ENCODE measurements around the gene PTMS.

- TF ChIP-seq, protein P1, sequence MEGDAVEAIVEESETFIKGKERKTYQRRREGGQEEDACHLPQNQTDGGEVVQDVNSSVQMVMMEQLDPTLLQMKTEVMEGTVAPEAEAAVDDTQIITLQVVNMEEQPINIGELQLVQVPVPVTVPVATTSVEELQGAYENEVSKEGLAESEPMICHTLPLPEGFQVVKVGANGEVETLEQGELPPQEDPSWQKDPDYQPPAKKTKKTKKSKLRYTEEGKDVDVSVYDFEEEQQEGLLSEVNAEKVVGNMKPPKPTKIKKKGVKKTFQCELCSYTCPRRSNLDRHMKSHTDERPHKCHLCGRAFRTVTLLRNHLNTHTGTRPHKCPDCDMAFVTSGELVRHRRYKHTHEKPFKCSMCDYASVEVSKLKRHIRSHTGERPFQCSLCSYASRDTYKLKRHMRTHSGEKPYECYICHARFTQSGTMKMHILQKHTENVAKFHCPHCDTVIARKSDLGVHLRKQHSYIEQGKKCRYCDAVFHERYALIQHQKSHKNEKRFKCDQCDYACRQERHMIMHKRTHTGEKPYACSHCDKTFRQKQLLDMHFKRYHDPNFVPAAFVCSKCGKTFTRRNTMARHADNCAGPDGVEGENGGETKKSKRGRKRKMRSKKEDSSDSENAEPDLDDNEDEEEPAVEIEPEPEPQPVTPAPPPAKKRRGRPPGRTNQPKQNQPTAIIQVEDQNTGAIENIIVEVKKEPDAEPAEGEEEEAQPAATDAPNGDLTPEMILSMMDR (conservative IDR thresholded peaks at IDR 0.05; ENCODE audit: low read depth in 2 of 2): no peak
- TF ChIP-seq JUNB (IDR thresholded peaks at IDR 0.05; ENCODE audit: unreplicated experiment): no peak
Measured at GRCh38 chr12:6754411-6754810, 11.8 kb upstream of the PTMS start.

Measured in GM23338 (cell line).